Adipose tissue (tissue), 3 donors: ENCODE measurements around the gene ENG. TPM values are rescaled to one million over a fixed set of nuclear protein-coding genes. Genes with fewer than 3 reads are reported as not detected.
A peak's percentile ranks its signal among the peaks of the same experiment; 100 is the strongest.

ENCODE experiments used
- H3K27ac ChIP-seq: one replicate; pipeline ENCODE4 v1.5.1; 2013; ENCODE audit warnings: low read depth, low read length
- WGBS, 3 donors: extraction: QIAGEN DNeasy Blood & Tissue Kit; methylation state at CpG; one replicate each; pipeline ENCODE4 v1.1.7; 2013; 5-methylcytosine and 5-hydroxymethylcytosine counted together
- polyA plus RNA-seq, 3 donors: library from polyadenylated mRNA; stranded (reverse); fragments of 200-250 nt; gene quantifications; one replicate each; pipeline ENCODE4 v1.2.3, GENCODE V29; 2013
- donor health status: healthy with polysubstance abuse.
- donor health status: Bipolar disorder and iron deficiency.
- donor health status: healthy.

The ENG gene
- 100 to 1,000 TPM in 2 of 3 donors, 10 to 100 TPM in 1; 37.9 to 180 (median 107) TPM for polyA plus RNA-seq

DNA sequence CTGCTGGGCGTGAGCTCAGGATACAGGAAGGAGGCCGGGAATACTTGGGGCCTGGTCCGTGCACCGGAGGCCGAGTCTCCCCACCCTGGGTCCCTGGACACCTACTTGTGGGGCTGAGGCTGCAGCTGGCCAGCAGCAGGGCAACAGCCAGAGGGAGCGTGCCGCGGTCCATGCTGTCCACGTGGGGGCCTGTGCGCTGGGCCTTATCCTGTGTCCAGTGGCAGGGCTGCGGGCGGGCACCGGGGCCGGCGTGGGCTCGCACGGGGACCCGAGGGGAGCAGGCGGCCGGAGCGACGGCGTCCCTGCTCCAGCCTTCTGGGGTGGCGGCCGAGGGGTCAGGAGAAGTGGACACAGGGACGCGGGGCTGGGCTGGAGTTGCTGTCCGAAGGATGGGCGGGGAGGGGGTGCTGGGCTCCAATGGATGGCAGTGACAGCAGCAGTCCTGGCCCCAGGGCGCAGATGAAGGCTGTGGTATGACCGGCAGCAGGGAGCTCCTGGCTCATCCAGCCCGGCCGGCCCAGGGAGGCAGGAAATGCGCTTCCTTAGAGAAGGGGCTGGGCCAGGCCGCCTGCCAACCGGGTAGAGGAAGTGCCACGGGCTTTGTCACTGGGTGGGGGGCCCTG is at the start of gene ENG:
TSS of gene ENG (minus strand) at position 475 of the 623 bp plus-strand sequence. CDS start at position 172, 303 bp downstream.
- H3K27ac ChIP-seq = peak within 1 kb of the TSS; percentile 80
- WGBS, 3 donors = 2 to 48% (median 10%) methylated on average over 32 to 37 of the region's 37 CpGs

DNA sequence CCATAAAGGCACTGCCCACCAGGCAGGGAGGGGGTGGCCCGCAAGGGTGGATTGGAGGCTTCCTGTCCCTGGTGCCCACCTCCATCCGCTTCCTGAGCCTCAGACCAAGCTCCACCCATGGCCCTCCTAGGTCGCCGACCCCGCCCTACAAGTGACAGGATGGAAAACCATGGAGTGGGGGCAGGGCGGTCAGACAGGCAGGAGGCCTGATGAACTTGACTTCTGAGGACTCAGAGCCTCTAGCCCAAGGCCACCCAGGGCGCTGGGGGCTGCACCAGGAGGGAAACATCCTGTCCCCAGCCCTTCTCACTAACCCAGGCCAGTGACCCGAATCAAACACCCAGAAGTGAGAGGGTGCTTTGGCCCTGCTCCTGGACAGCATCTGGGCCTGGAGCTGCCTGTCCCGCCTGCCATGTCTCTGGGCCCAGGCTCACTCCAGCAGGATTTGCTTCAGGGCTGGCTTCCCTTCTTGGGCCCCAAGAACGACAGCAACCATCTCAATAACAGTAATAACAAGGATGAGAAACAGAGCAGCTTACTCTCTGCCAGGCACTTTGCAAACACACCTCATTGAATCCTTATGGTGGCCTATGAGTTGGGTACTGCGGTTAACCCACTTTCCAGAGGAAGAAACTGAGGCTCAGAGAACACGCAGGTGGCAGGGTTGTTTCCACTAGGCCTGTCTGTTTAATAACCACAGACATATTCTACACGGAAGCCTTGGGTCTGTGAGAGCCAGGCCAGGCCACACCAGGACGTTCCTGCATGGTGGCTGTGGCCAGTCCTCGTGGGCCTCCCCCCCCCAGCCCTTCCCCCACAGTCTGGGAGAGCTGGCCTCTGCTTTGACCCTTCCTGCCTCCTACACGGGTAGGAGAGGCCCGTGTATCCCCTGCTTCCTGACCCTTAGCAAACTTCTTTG is 49.4 kb upstream of the ENG start:
- 21 to 50% (median 31%) methylated on average over 17 of the region's 17 CpGs for WGBS, 3 donors
- H3K27ac ChIP-seq = no peak overlapping the region

DNA sequence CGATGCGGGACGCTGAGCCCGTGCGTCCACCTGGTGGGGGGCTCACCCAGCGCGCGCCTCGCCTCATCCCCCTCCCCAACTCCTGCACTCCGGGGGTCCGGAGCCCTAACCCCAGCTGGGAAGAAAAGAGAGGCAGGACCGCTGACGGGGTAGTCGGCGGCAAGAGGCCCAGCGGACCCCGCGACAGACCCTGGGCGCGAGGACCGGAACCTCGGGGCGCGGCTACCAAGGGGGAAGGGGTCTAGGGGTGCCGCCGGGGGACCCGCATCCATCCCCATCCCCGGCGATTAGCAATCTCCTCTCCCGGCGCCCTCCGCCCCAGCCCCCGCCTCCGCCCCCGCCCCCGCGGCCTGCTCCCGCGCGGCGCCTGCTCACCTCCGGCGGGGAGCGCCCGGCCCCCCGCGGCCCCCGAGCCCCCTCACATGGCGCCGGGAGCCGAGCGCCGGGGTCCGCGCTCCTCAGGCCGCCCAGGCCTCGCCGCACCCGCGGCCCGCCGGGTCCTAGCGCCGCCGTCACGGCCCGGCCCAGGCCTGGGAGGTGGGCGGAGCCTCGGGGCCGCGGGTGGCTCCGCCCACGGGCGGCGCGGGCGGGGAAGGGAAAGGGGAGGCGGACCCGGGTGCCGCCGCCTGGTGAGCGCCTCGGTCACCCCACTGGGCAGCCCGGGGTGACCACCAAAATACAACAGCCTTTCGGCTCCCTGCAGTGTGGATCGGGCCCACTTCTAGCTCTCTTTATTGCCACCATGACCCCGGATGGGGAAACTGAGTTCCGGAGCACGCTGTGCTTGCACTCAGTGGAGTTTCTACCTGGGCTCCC is 44.9 kb upstream of the ENG start, which contains the start of gene ST6GALNAC6:
TSS of gene ST6GALNAC6 (minus strand) at position 476 of the 816 bp plus-strand sequence. CDS start 1,622 bp downstream, outside the sequence.
- H3K27ac ChIP-seq = peak within 1 kb of the TSS; percentile 92
- 1% methylated on average over 40 to 85 of the region's 89 CpGs for WGBS, 3 donors

DNA sequence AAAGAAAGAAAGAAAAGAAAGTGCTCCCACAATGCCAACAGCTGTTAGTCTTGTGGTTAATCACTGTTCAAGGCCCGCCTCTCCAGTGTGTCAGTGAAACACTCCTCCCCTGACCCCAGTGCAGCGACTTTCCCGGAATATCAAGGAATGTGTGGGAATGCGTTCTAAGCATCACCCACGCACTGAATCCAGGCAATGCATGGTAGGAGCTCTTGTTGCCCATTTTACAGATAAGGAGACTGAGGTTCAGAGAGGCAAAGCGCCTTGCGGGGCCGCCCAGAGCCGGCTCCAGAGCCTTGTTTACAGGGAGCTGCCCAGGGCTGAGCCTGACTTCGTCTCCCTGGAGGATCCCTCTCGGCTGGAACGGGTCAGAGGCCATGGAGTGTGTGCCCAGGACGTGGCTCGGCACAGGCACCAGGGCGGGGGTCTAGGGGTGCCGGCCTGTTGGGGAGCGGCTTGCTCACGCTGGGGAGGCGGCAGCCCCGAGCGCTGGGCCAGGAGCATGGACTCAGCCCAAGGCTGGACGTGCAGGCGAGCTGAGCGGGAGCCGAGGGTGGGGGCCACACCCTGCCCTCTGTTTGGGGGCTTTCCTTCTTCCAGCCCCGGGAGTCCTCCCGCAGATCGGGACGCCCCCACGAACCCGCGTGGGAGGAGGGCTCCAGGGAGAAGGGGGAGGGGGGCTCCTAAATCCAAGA is 44.1 kb upstream of the ENG start:
- H3K27ac ChIP-seq = peak overlapping the region; percentile 92
- 6 to 13% (median 12%) methylated on average over 30 to 32 of the region's 32 CpGs for WGBS, 3 donors

DNA sequence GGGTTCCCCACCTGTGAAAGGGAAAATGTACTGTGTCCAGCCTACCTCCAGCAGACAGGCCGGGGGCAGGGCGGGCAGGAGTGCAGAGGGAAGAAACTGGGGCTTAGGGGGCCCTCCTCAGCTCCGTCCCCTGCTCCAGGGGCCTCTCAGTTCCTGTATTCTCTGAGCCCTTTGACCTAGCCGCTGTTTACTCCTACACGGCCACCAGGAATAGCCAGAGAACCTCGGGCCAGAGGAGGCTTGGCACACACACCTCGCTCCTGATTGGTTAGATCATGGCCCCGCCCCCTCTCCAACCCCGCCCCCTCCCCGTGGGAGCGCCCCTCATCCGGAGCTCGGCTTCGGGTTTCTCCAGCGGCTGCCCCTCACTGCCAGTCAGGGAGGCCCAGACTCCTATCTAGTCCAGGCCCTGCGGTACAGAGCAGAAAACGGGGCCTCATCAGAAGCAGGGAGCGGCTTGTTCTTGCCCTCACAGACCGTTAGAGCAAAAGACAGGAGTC is 42.8 kb upstream of the ENG start:
- H3K27ac ChIP-seq = peak overlapping the region; percentile 93
- 6 to 13% (median 9%) methylated on average over 17 to 19 of the region's 19 CpGs for WGBS, 3 donors

DNA sequence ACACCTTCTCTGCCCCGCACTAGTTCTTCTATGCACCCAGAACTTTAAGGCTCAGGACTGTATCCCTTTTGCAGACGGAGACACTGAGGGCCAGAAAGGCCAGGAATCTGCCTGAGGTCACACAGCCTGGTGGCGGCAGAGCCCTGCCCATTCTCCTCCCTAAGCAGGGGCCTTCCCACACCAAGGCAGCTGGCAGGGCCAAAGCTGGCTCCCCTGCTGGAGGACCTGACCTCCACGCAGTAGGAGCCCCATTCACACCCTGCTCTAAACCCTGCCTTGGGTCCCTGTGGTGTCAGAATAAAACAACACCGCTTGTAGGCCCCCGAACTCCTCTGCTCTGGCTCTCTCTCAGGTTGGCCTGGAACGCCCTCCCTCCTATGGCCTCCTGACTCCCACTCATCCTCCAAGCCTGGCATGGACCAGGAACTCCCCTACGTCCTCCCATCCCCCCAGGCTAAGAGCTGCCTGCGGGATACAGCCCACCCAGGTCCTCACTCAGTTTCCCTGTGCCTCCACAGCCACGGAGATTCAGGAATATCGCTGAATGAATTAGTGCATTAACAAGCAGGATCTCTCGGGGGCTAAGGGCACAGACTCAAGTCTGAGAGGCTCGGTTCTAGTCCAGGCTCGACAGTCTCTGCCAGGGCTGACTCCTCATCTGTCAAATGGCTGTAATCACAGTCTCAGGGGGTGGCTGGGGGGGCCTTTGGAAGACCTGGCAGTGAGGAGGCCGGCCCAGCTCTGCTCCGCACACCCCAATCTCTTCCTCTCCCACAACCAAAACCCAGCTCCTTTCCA is 42.1 kb upstream of the ENG start:
- 52 to 64% (median 54%) methylated on average over 16 of the region's 16 CpGs for WGBS, 3 donors
- H3K27ac ChIP-seq = no peak overlapping the region

DNA sequence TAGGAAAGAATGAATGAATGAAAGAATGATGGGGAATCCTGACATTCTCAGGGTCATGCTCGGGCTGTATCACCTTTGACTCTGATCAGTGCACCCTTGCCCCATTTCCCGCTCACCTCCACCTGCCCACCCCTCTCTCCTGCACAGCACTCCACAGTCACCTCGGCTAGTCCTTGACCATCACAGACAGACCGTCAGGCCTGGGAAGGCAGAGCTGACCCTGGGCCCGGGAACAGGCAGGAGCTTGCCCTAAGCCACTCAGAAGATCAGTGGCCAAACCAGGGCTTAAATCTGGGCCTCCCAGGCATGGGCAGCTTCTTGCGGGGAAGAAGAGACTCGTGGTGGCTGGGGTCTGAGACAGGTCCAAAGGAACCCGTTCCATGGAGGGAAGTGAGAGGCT is 41.4 kb upstream of the ENG start:
- WGBS, 3 donors = 94% methylated on average over 8 of the region's 8 CpGs

DNA sequence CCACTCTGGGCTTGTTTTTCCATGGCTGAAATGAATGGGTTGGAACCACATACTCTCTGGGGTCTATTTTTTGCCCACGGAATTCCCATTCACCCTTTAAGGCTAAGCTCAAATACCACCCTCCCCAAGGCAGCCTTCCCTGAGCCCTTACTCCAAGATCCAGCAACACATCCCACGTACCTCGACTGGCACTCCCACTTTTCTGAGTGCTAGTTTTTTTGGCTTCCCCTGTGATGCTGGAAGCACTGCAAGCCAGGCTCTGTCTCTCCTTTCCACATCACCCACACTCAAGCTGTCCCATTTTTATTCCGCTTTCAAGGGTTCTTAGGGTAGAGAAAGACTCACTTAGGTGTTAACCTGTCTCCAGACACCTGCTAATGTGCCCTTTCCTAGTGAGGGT is 38.9 kb upstream of the ENG start:
- WGBS, 3 donors = 97 to 100% (median 99%) methylated on average over 4 of the region's 4 CpGs
- no peak overlapping the region for H3K27ac ChIP-seq

More for the DNA sequence above, 41.4 kb upstream of the ENG start:
- H3K27ac ChIP-seq = no peak overlapping the region

DNA sequence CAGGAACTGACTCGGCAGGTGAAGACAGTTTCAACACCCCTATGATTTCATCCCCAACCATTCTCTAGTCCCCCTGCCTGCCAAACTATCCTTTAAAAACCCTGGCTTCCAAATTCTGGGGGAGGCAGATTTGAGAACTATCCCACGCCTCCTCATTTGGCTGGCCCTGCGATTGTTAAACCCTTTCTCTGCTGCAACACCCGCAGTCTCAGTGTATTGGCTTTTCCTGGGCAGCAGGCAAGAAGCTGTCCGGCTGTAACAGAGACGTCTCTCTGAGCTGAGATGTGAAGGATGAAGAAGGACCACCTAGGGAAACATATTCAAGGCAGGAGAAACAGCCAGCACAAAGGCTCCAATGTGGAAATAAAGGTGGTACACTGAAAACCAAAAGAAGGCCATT is 38.4 kb upstream of the ENG start:
- WGBS, 3 donors = 80 to 93% (median 93%) methylated on average over 6 of the region's 6 CpGs
- H3K27ac ChIP-seq = no peak overlapping the region

DNA sequence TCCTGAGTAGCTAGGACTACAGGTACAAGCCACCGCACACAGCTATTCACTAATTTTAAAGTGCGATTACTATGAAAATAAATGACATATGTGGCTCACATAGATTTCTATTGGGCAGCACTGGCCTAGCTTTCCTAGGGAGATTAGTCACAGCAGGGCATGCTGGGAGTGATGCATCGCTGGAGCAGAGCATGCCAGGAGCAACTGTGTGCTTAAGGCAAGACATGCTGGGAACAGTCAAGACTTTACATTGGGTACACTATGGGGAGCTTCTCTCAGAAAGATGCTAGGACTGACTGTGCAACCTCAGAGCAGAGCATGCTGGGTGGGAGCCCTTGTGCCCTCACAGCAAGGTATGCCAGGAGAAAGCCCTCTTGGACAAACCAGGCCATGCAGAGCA is 35.6 kb upstream of the ENG start:
- H3K27ac ChIP-seq = no peak overlapping the region
- WGBS, 3 donors = 91 to 97% (median 96%) methylated on average over 3 of the region's 3 CpGs

DNA sequence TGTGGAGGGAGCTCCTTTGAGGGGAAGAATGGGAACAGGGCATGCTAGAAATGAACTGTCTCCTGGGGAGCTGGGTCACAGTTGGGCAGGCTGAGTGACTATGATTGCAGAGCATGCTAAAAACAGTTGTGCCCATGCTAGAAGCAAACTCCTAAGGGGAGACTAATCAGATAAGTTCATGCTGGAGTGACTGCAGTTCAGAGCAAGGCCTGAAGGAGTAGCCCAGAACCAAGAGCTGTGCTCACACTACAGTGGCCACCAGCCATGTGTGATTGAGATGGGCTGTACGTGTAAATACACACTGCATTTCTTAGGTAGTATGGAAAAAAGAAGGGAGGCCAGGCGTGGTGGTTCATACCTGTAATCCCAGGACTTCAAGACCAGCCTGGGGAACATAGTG is 33.3 kb upstream of the ENG start:
- WGBS, 3 donors = 64 to 90% (median 84%) methylated on average over 2 of the region's 2 CpGs
- no peak overlapping the region for H3K27ac ChIP-seq

DNA sequence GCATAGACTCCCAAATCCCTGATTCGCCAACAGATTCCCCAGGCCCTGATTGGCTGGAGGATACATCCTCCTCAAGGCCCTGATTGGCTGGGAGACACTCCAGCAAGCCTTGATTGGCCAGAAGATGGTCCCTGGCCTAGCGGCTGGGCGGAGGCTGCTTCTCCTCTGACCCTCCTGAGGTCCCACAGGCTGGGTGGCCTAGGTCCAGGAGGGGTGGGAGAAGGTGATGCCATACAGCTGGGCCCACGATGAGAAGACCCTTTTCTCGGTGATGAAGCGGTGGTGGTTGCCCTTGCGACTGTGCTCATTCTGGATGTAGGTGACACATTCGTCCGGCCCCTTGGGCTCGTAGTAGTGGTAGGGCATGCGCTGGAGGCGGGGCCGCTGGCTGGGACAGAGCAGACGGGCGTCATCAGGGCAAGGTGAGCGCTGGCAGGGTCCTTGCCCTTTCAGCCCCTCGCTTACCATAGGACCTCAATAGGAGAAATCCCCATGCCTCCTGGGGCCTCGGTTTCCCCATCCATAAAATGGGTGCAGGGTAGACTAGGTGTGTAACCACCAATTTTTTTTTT is 32.0 kb upstream of the ENG start:
- no peak overlapping the region for H3K27ac ChIP-seq
- WGBS, 3 donors = 96% methylated on average over 18 of the region's 18 CpGs

DNA sequence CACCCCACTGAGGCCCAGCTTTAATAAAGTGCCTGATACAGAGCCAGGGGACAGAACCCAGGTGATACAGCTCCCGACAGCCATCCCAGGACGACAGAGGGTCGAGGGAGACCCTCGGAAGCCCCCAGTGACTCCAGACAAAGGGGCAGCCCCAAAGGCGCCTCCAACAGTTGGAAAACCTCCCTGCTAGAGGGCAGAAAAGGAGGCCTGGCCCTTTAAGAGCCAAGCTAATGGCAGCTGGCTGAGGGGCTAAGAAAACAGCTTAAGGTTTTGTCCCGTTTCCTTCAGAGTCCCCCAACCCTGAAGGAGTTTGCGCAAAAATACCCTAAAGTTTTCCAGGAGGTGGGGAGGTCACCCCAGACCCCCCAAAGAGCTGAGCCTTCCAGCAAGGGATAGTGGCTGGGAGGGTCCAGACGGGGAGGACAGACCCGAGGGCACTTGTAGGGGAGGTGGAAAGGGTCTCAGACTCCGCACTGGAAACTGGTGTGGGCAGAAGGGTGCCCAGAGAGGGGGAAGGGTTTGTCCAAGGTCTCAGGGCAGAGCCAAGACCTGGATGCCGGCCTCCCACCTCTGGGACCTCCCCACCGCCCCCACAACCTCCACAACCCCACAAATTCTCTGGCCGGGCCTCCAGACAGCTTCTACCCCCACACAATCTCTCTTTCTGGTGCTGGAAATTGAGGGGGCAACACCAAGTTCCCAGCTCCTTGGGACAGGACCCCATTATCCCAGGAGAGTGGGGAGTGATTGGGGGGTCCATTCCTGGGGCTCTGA is 31.2 kb upstream of the ENG start:
- no peak overlapping the region for H3K27ac ChIP-seq
- WGBS, 3 donors = 77 to 81% (median 81%) methylated on average over 12 to 13 of the region's 13 CpGs

DNA sequence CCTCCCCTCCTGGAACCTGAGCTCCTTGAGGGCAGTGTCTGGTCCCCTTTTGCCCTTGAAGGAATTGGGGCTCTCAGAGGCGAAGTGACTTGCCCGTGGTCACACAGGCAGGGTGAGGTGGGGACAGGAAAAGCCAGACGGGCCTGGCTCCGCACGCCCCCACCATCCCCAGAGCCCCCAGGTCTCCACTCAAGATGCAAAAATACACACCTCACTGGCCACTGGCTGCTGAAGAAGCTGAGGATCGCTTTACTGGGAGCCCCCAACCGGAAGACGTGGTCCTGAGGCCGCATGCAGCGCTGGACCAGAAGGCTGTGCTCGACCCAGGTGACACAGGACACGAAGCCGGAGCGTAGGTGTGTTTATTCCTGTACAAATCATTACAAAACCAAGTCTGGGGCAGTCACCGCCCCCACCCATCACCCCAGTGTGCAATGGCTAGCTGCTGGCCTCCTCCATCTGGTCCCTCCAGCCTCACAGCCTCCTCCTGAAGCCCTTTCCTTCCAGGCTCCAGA is 30.6 kb upstream of the ENG start:
- WGBS, 3 donors = 68 to 78% (median 69%) methylated on average over 15 of the region's 15 CpGs

DNA sequence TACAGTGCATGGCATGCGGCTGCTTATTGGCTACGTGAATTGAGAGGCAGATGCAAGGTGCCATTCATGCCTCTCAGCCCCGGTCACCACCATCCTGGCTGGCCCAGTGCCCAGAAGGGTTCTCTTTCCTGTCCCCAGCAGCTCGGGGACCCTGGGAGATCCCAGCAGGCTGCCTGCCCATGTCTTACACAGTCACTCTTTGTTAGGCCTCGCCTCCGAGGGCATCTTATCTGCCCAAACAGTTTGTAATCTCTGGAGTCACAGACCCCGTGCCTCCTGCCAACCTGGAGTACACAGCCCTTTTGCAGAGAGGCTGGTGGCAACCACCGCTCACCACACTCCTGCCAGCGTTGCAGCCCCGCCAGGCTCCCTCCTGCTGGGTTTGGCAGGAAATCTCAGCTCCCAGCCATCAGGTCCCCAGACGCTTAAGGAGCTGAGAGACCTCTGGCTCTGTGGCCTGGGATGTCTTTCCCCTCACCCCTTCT is 30.0 kb upstream of the ENG start:
- WGBS, 3 donors = 22 to 38% (median 34%) methylated on average over 11 of the region's 11 CpGs
- H3K27ac ChIP-seq = no peak overlapping the region

More for the DNA sequence above, 30.6 kb upstream of the ENG start:
- no peak overlapping the region for H3K27ac ChIP-seq

DNA sequence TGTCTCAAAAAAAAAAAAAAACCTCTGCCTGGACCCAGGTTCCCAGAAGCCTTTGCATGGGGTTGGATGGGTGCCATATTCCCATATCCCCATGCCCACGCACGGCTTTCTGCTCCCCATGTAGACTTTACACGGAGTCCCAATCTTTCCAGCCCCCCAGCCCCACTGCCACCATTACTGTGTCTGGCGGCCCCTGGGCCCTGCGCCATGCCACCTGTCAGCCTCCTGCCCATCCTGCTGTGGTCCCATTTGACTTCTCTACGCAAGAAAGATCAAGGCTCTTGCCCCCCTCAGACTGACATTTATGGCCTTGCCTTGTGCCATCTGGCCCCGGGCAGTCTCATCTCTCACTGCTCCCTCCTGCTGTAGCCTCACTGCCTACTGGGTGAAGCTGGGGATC is 29.5 kb upstream of the ENG start:
- WGBS, 3 donors = 71 to 87% (median 76%) methylated on average over 7 of the region's 7 CpGs
- H3K27ac ChIP-seq = no peak overlapping the region
